Duodenal mucosa (tissue), 2 donors: ENCODE measurements around the gene ENOX2.

Experiments used
- H3K27ac ChIP-seq: one replicate; pipeline ENCODE4 v1.7.0; 2013; ENCODE audit warnings: low read depth, low read length
- H3K27me3 ChIP-seq, 2 donors: one replicate each; pipeline ENCODE4 v1.7.0; 2013; ENCODE audit warnings: low read length in 2 of 2, control low read depth in 1 of 2; ENCODE audit not compliant: insufficient read depth in 2 of 2, control insufficient read depth in 1 of 2
- H3K36me3 ChIP-seq, 2 donors: one replicate each; pipeline ENCODE4 v1.7.0; 2013; ENCODE audit warnings: low read length in 2 of 2, control low read depth in 1 of 2; ENCODE audit not compliant: insufficient read depth in 2 of 2, control insufficient read depth in 1 of 2
- H3K4me1 ChIP-seq, 2 donors: one replicate each; pipeline ENCODE4 v1.7.0; 2013; ENCODE audit warnings: low read length in 2 of 2, control low read depth in 1 of 2; ENCODE audit not compliant: insufficient read depth in 2 of 2, control insufficient read depth in 1 of 2
- H3K4me3 ChIP-seq, 2 donors: one replicate each; pipeline ENCODE4 v1.7.0; 2013; ENCODE audit warnings: low read length in 2 of 2, low read depth in 1 of 2
- H3K9ac ChIP-seq, 2 donors: one replicate each; pipeline ENCODE4 v1.7.0; 2013; ENCODE audit warnings: low read length in 2 of 2, low read depth in 1 of 2
- H3K9me3 ChIP-seq, 2 donors: one replicate each; pipeline ENCODE4 v1.7.0; 2013; ENCODE audit warnings: low read length in 2 of 2, control low read depth in 1 of 2; ENCODE audit not compliant: control insufficient read depth in 1 of 2

ENOX2 gene

GRCh38 chrX:130575831-130576389 is 327.1 kb downstream of the ENOX2 start:
- Histone ChIP-seq H3K9ac (no peak overlapping the region), H3K4me1 (no peaks in the 10 kb centered on the region), H3K4me3 (no peak overlapping the region), H3K36me3 (no peaks in the 10 kb centered on the region), H3K9me3 (no peaks in the 10 kb centered on the region), H3K27me3 (no peaks in the 10 kb centered on the region), H3K27ac (no peak overlapping the region)
